ENCODE results near the gene ORC5.

DNA sequence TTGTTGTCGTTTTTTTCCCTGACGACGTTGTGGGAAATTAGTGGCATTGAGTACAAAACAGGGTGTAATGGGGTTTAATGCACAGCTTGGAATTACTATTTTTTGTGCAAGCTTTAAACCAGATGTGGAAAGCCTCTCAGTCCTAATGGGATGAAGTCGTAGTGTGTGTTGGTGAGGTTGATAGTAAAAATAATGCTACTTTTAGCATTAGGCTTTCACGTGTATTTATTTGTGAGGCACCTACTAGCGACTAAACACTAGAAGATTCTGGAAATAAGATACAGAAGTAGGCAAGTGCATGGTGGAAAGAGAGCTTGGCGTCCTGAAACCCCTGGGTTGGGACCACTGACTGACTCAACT is 588 bp upstream of the ORC5 start:
- TF ChIP-seq CTCF (IDR thresholded peaks at IDR 0.05) (no peak), POLR2A (IDR thresholded peaks at IDR 0.05) (no peak), EP300 (IDR thresholded peaks at IDR 0.05) (no peak), POLR2AphosphoS5 (IDR thresholded peaks at IDR 0.05) (no peak)
